T-cell (primary cell): Measurements from ENCODE around the gene SEMA3A. TPM values are rescaled to one million over a fixed set of nuclear protein-coding genes. Genes with fewer than 3 reads are reported as not detected.
"Not testable (repeated sequence)": the region's sequence is repeated elsewhere in the genome, so short reads cannot be mapped to it uniquely, and the experiment has no call there.

ENCODE experiments used
- ATAC-seq, 4 experiments: fragments of 200-7000 bp in 3 of 4; fragments of 150-1000 bp in 1 of 4; cut with Tn5 transposase; replicated peaks in 1 of 4; 1 replicate in 3 of 4; 2 replicates in 1 of 4; pipeline ENCODE4 v1.10.0; 2021; ENCODE audit warnings: moderate library complexity in 3 of 4, mild to moderate bottlenecking in 2 of 4, moderate number of reproducible peaks in 1 of 4
- CTCF ChIA-PET, 2 donors: fragments of 300-600 bp; sonication (Branson Sonifier 250); formaldehyde crosslinking; loops; one replicate each; lab custom pipeline; 2022; ENCODE audit warnings: antibody characterized with exemption in 2 of 2; lab: Charles Lee
- POLR2A ChIA-PET, 2 donors: fragments of 300-600 bp; sonication (Branson Sonifier 250); formaldehyde crosslinking; loops; one replicate each; lab custom pipeline; 2022; ENCODE audit warnings: antibody characterized with exemption in 2 of 2; lab: Charles Lee
- DNase-seq, 35 experiments: peaks; one replicate each; pipeline versions ENCODE4 v3.0.0 to v3.0.0-alpha.2; 2013 to 2023
- H3K27ac ChIP-seq: one replicate; pipeline ENCODE4 v1.5.1; 2013; ENCODE audit warnings: low read length
- H3K27me3 ChIP-seq, 2 experiments: replicated peaks in 1 of 2; 1 replicate in 1 of 2; 2 replicates in 1 of 2; pipeline versions ENCODE4 v1.6.1 to v1.7.0; 2013; ENCODE audit warnings: low read length in 1 of 2, mixed read lengths in 1 of 2; ENCODE audit not compliant: control insufficient read depth in 2 of 2, insufficient read depth in 2 of 2; ENCODE audit errors: extremely low read depth in 1 of 2
- H3K36me3 ChIP-seq, 2 donors: 1 replicate in 1 of 2; 2 replicates in 1 of 2; pipeline versions ENCODE4 v1.6.1 to v1.7.0; 2013; ENCODE audit warnings: low read length in 1 of 2; ENCODE audit not compliant: control insufficient read depth in 2 of 2, insufficient read depth in 1 of 2; ENCODE audit errors: extremely low read depth in 1 of 2
- H3K4me1 ChIP-seq, 2 experiments: 1 replicate in 1 of 2; 2 replicates in 1 of 2; pipeline versions ENCODE4 v1.6.1 to v1.7.0; 2013; ENCODE audit warnings: low read length in 2 of 2, mixed read lengths in 1 of 2; ENCODE audit not compliant: insufficient read depth in 2 of 2, control insufficient read depth in 1 of 2; ENCODE audit errors: extremely low read depth in 1 of 2
- H3K4me3 ChIP-seq, 2 donors: 1 replicate in 1 of 2; 2 replicates in 1 of 2; pipeline versions ENCODE4 v1.5.1 to v1.7.0; 2013; ENCODE audit warnings: mild to moderate bottlenecking in 2 of 2, low read length in 1 of 2, moderate library complexity in 1 of 2; ENCODE audit not compliant: control insufficient read depth in 1 of 2; ENCODE audit errors: extremely low read depth in 1 of 2
- H3K9me3 ChIP-seq: 2 replicates; pipeline ENCODE4 v1.7.0; 2013
- H3K27ac Mint-ChIP-seq, 2 donors: one replicate each; pipeline ENCODE4 v1.8.0; 2020 to 2021; ENCODE audit warnings: mild to moderate bottlenecking in 2 of 2, mixed read lengths in 2 of 2
- H3K27me3 Mint-ChIP-seq, 2 donors: one replicate each; pipeline ENCODE4 v1.8.0; 2021 to 2022; ENCODE audit warnings: mixed read lengths in 2 of 2
- H3K36me3 Mint-ChIP-seq: one replicate; pipeline ENCODE4 v1.8.0; 2021; ENCODE audit warnings: mixed read lengths
- H3K4me1 Mint-ChIP-seq, 3 donors: one replicate each; pipeline ENCODE4 v1.8.0; 2020 to 2022; ENCODE audit warnings: mixed read lengths in 3 of 3, mild to moderate bottlenecking in 1 of 3
- H3K4me3 Mint-ChIP-seq, 3 donors: one replicate each; pipeline ENCODE4 v1.8.0; 2020 to 2022; ENCODE audit warnings: mild to moderate bottlenecking in 3 of 3, mixed read lengths in 3 of 3, moderate library complexity in 3 of 3
- H3K9me3 Mint-ChIP-seq, 3 donors: one replicate each; pipeline ENCODE4 v1.8.0; 2020 to 2022; ENCODE audit warnings: mixed read lengths in 3 of 3
- WGBS: methylation state at CpG from one replicate; pipeline ENCODE4 v1.1.5; 2013; ENCODE audit warnings: missing lambda C conversion rate; ENCODE audit not compliant: insufficient coverage; 5-methylcytosine and 5-hydroxymethylcytosine counted together
- total RNA-seq, 35 experiments: library from RNA in 6 of 35; stranded (reverse) in 6 of 35; fragments of 120-200 nt in 1 of 35; gene quantifications; one replicate each; pipeline versions ENCODE4 v1.2.1 to v1.2.4 and lab custom pipeline; 2013 to 2026

The SEMA3A gene
- total RNA-seq, 5 donors from 2014 or later (not counting 1 experiment from before 2014, with no cell fraction given): 0.15 to 1.6 (median 0.53) TPM; not detected in 1

- Histone ChIP-seq H3K9me3 (no peaks in the 10 kb centered on the region), H3K27ac (no peak overlapping the region), H3K4me3 (no peak overlapping the region), H3K36me3 (no peaks in the 10 kb centered on the region), H3K4me1 (no peaks in the 10 kb centered on the region), H3K27me3 (no peaks in the 10 kb centered on the region)
- 77% methylated on average over 2 of the region's 6 CpGs for WGBS
- Mint-ChIP-seq H3K4me1 (no peaks in the 10 kb centered on the region), H3K27me3 (no peaks in the 10 kb centered on the region), H3K9me3 (peaks cover 0 to 4% (median 3%) of the 10 kb centered on the region in 3 donors), H3K4me3 (no peak overlapping the region), H3K36me3 (no peaks in the 10 kb centered on the region), H3K27ac (no peak overlapping the region)
- no peak for DNase-seq
- ChIA-PET CTCF (no interaction called here), POLR2A (no interaction called here)
- no peak for ATAC-seq
Observed at GRCh38 chr7:84154991-84155781, 39.4 kb downstream of the SEMA3A start.

DNA sequence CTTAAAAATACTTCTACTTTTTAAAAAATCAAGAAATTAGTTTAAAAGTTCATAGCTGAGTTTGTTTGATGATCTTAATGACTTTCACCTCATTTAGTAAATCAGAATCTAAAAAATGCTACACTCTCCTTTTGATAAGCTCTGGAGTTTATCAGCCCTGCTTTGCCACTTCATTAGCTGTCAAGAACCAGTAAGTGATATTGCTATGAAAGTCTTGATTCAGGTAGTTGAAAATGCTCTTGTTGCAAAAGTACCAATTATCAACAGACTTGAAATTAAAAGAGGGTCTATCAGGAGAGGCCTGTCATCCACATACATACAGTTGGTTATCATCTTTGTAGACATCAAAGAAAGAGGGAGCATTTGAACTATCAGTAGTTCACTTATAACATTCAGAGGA lies 41.6 kb downstream of the SEMA3A start:
- Histone ChIP-seq H3K9me3 (no peaks in the 10 kb centered on the region), H3K4me3 (no peak overlapping the region), H3K27me3 (no peaks in the 10 kb centered on the region), H3K4me1 (no peaks in the 10 kb centered on the region), H3K36me3 (no peaks in the 10 kb centered on the region), H3K27ac (no peak overlapping the region)
- H3K27me3 Mint-ChIP-seq: no peaks in the 10 kb centered on the region
- H3K4me1 Mint-ChIP-seq: no peaks in the 10 kb centered on the region
- no peak overlapping the region for H3K27ac Mint-ChIP-seq
- DNase-seq (no peak), ATAC-seq (no peak)
- ChIA-PET POLR2A (no interaction called here), CTCF (no interaction called here)
- H3K9me3 Mint-ChIP-seq: peaks cover 0 to 10% (median 3%) of the 10 kb centered on the region in 3 donors
- no peaks in the 10 kb centered on the region for H3K36me3 Mint-ChIP-seq
- no peak overlapping the region for H3K4me3 Mint-ChIP-seq

GRCh38 chr7:84150370-84150769 lies 44.2 kb downstream of the SEMA3A start:
- H3K4me1 ChIP-seq, H3K36me3 Mint-ChIP-seq, H3K9me3 ChIP-seq, H3K27ac Mint-ChIP-seq, CTCF ChIA-PET, H3K4me3 ChIP-seq, DNase-seq, ATAC-seq, POLR2A ChIA-PET, H3K27me3 ChIP-seq, H3K4me1 Mint-ChIP-seq, H3K4me3 Mint-ChIP-seq, H3K36me3 ChIP-seq, H3K27me3 Mint-ChIP-seq, H3K9me3 Mint-ChIP-seq, H3K27ac ChIP-seq: not testable (repeated sequence)
- WGBS: no CpG with 5 or more reads among the region's 22 CpGs

GRCh38 chr7:84149573-84149972 lies 45.0 kb downstream of the SEMA3A start:
- ChIA-PET POLR2A (no interaction called here), CTCF (no interaction called here)
- WGBS: no CpG with 5 or more reads among the region's 3 CpGs

DNA sequence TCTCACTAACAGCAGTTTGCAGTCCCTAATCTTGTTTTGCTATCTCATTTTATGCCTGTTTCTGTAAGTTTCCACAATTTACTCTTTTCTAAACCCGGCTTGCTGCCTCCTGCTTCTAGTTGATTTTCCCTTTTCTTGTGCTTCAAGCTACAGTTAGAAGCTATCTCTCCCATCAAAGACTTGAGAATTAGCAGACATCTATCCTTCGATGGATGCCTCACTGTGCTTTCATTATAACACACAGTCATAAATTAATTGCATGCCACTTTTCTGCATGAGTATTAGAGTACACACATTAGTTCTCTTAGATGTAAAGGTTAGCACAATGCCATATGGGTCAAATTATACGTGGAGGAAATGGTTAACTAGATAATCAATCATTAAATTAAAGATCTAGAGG lies 48.7 kb downstream of the SEMA3A start:
- no CpG with 5 or more reads among the region's 3 CpGs for WGBS
- Histone ChIP-seq H3K9me3 (no peaks in the 10 kb centered on the region), H3K27ac (no peak overlapping the region), H3K4me3 (no peak overlapping the region), H3K27me3 (no peaks in the 10 kb centered on the region), H3K36me3 (no peaks in the 10 kb centered on the region), H3K4me1 (no peaks in the 10 kb centered on the region)
- peaks cover 3 to 14% (median 7%) of the 10 kb centered on the region in 3 donors for H3K9me3 Mint-ChIP-seq
- H3K4me1 Mint-ChIP-seq: peaks cover 0 to 5% (median 0%) of the 10 kb centered on the region in 3 donors
- DNase-seq (no peak), ATAC-seq (no peak)
- ChIA-PET POLR2A (no interaction called here), CTCF (no interaction called here)
- H3K27me3 Mint-ChIP-seq: no peaks in the 10 kb centered on the region
- H3K4me3 Mint-ChIP-seq: no peak overlapping the region
- no peak overlapping the region for H3K27ac Mint-ChIP-seq
- no peaks in the 10 kb centered on the region for H3K36me3 Mint-ChIP-seq

More at GRCh38 chr7:84149573-84149972, 45.0 kb downstream of the SEMA3A start:
- DNase-seq: no peak
- Mint-ChIP-seq H3K36me3 (no peaks in the 10 kb centered on the region), H3K9me3 (peaks cover 0 to 6% (median 0%) of the 10 kb centered on the region in 3 donors), H3K4me1 (peaks cover 0 to 5% (median 0%) of the 10 kb centered on the region in 3 donors), H3K27me3 (no peaks in the 10 kb centered on the region), H3K27ac (no peak overlapping the region), H3K4me3 (no peak overlapping the region)
- no peaks in the 10 kb centered on the region for H3K9me3 ChIP-seq
- ATAC-seq: no peak
- no peak overlapping the region for H3K27ac ChIP-seq
- no peak overlapping the region for H3K4me3 ChIP-seq
- H3K36me3 ChIP-seq: no peaks in the 10 kb centered on the region
- H3K27me3 ChIP-seq: no peaks in the 10 kb centered on the region
- H3K4me1 ChIP-seq: no peaks in the 10 kb centered on the region

DNA sequence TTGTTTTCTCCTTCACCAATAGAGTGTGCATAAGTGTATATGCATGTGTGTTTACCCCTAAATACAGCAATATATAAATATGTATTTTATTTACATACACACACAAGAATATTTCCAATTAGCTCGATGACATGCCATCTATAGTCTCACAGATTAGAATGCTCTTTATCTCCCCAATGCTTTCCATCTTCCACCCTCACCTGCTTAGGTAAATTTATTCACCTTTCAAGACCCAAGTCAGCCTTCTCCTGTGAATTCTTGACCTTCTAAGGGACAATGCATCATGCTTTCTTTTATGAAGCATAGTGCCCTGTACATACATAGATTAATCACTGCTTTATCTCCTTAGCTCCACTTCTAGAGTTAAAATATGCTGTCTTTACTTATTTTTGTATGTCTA lies 49.7 kb downstream of the SEMA3A start:
- POLR2A ChIA-PET: interaction anchor here in 1 of 2 donors (0.6 kb wide), 1 partner anchor 63 kb away, joined by 9 read pairs; no protein-coding TSS in a partner anchor
- H3K9me3 Mint-ChIP-seq: peaks cover 3 to 14% (median 7%) of the 10 kb centered on the region in 3 donors
- Histone ChIP-seq H3K36me3 (no peaks in the 10 kb centered on the region), H3K4me3 (no peak overlapping the region), H3K27me3 (no peaks in the 10 kb centered on the region), H3K9me3 (no peaks in the 10 kb centered on the region), H3K4me1 (no peaks in the 10 kb centered on the region), H3K27ac (no peak overlapping the region)
- ATAC-seq (no peak), DNase-seq (no peak)
- H3K4me1 Mint-ChIP-seq: peaks cover 0 to 5% (median 0%) of the 10 kb centered on the region in 3 donors
- CTCF ChIA-PET: no interaction called here
- H3K27me3 Mint-ChIP-seq: no peaks in the 10 kb centered on the region
- no peak overlapping the region for H3K27ac Mint-ChIP-seq
- H3K4me3 Mint-ChIP-seq: no peak overlapping the region
- no CpG with 5 or more reads among the region's 1 CpG for WGBS
- no peaks in the 10 kb centered on the region for H3K36me3 Mint-ChIP-seq
